ENCODE measurements around the gene MDN1.
A peak's percentile ranks its signal among the peaks of the same experiment; 100 is the strongest.
"Not testable (repeated sequence)": the region's sequence is repeated elsewhere in the genome, so short reads cannot be mapped to it uniquely, and the experiment has no call there.

Gene MDN1, protein sequence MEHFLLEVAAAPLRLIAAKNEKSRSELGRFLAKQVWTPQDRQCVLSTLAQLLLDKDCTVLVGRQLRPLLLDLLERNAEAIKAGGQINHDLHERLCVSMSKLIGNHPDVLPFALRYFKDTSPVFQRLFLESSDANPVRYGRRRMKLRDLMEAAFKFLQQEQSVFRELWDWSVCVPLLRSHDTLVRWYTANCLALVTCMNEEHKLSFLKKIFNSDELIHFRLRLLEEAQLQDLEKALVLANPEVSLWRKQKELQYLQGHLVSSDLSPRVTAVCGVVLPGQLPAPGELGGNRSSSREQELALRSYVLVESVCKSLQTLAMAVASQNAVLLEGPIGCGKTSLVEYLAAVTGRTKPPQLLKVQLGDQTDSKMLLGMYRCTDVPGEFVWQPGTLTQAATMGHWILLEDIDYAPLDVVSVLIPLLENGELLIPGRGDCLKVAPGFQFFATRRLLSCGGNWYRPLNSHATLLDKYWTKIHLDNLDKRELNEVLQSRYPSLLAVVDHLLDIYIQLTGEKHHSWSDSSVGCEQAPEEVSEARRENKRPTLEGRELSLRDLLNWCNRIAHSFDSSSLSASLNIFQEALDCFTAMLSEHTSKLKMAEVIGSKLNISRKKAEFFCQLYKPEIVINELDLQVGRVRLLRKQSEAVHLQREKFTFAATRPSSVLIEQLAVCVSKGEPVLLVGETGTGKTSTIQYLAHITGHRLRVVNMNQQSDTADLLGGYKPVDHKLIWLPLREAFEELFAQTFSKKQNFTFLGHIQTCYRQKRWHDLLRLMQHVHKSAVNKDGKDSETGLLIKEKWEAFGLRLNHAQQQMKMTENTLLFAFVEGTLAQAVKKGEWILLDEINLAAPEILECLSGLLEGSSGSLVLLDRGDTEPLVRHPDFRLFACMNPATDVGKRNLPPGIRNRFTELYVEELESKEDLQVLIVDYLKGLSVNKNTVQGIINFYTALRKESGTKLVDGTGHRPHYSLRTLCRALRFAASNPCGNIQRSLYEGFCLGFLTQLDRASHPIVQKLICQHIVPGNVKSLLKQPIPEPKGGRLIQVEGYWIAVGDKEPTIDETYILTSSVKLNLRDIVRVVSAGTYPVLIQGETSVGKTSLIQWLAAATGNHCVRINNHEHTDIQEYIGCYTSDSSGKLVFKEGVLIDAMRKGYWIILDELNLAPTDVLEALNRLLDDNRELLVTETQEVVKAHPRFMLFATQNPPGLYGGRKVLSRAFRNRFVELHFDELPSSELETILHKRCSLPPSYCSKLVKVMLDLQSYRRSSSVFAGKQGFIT (N-terminal part only)

DNA sequence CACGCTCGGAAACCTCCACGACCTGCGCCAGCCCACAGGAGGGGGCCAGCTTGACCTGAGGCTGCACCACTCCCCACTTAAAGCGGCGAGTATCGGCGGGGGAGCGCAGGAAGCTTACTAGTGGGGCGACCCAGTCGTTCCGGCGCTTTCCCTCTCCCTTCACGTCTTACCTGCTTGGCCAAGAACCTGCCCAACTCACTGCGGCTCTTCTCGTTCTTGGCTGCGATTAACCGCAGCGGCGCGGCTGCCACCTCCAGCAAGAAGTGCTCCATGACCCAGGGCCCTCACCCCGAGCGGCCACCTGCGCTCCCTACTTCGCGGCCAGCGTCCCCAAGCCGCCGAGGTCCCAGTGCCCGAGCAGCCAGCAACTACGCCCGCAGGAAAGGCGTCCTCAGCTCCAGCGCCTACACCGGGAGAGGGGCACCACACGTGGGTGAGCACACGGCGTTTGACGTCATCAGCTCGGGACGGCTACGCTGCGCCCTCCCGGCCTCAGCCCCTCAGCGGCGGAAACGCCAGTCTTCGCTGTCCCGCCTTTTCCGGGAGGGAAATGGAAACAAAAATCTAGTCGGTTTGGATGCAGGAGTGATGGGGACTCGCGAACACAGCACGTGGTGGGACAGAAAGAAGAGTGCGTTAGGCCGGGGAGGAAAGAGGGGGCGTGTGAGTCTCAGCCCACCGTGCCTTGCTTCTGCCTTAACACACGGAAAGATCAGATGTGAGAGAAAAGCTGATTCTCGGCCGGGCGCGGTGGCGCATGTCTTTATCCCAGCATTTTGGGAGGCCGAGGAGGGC, at the start of gene MDN1:
TSS of gene MDN1 (minus strand) at position 459 of the 795 bp plus-strand sequence. CDS start at position 272, 187 bp downstream.
- peak; percentile 70 to 74 for DNase-seq (ENCODE audit: low read depth in 2 of 2)

DNA sequence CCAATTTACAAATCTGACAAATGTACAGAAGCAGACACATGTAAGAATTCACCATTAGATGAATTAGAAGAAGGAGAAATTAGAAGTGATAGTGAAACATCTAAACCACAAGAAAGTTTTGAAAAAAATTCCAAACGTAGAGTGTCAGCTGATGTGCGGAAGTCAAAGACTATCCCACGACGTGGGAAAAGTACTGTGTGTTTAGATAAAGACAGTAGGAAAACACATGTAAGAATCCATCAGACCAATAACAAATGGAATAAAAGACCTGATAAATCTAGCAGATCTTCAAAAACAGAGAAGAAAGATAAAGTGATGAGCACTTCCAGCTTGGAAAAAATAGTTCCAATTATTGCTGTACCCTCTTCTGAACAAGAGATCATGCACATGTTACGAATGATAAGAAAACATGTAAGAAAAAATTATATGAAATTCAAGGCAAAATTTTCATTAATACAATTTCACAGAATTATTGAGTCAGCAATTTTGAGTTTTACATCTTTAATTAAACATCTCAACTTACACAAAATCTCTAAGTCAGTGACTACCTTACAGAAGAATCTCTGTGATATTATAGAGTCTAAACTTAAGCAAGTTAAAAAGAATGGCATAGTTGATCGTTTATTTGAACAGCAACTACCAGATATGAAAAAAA, 46.6 kb upstream of the MDN1 start:
- DNase-seq (ENCODE audit: low read depth in 2 of 2), result no peak

DNA sequence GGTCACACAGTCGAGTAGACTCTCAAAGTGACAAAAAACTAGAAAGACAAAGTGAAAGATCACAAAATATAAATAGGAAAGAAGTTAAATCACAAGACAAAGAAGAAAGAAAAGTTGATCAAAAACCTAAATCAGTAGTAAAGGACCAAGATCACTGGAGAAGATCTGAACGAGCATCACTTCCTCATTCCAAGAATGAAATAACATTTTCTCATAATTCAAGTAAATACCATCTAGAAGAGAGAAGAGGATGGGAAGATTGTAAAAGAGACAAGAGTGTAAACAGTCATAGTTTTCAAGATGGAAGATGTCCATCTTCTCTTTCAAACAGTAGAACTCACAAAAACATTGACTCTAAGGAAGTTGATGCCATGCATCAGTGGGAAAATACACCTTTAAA, 43.1 kb upstream of the MDN1 start:
- no peak for DNase-seq (ENCODE audit: low read depth in 2 of 2)

DNA sequence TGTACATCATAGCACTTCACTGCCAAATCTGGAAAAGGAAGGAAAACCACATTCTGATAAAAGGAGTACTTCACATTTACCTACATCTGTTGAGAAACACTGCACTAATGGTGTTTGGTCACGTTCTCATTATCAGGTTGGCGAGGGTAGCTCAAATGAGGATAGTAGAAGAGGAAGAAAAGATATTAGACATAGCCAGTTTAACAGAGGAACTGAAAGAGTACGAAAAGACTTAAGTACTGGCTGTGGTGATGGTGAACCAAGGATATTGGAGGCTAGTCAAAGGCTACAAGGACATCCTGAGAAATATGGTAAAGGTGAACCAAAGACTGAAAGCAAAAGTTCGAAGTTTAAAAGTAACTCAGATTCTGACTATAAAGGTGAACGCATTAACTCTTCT, 42.7 kb upstream of the MDN1 start:
- DNase-seq (ENCODE audit: low read depth in 2 of 2), result no peak

DNA sequence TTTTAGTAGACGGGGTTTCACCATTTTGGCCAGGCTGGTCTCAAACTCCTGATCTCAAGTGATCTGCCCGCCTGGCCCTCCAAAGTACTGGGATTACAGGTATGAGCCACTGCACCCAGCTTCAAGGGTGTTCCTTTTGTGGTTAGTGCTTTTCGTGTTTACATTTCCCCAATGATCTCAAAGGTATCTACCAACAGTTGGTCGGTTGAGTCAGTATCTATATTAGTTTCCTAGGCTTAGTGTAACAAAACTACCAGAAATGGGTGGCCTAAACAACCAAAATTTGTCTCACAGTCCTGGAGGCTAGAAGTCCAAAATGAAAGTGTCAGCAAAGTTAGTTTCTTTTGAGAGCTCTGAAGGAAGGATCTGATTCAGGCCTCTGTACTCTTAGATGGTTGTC, 40.1 kb upstream of the MDN1 start:
- no peak for DNase-seq (ENCODE audit: low read depth in 2 of 2)

DNA sequence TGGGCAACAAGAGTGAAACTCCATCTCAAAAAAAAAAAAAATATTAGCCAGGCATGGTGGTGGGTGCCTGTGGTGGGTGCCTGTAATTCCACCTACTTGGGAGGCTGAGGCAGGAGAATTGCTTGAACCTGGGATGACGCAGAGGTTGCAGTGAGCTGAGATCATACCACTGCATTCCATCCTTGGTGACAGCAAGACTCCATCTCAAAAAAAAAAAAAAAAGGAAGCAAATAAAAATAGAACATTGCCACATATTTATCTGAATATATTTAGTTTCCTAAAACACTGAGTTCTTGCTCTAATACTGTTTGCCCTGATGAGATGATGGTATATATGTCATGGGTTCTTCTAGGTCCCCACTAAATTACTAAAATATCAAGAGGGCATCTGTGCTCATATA, 38.4 kb upstream of the MDN1 start:
- no peak for DNase-seq (ENCODE audit: low read depth in 2 of 2)

DNA sequence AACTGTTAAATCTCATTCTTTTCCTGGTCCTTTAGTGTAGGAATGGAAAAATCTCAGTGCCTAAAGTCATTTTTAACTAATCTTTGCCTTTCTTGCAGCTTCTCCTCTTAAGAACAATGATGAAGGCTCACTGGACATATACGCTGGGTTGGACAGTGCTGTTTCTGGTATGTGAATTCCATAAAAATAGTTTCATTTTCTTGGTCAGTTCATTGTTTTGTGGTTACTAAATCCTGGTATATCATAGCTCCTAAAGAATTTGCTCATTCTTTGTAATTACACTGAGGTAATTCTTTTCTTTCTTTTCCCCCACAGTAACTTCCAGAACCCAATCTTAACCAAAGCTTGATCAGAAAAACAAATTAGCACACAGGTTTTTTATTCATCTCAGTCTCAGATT, 33.5 kb upstream of the MDN1 start:
- DNase-seq (ENCODE audit: low read depth in 2 of 2), result no peak

DNA sequence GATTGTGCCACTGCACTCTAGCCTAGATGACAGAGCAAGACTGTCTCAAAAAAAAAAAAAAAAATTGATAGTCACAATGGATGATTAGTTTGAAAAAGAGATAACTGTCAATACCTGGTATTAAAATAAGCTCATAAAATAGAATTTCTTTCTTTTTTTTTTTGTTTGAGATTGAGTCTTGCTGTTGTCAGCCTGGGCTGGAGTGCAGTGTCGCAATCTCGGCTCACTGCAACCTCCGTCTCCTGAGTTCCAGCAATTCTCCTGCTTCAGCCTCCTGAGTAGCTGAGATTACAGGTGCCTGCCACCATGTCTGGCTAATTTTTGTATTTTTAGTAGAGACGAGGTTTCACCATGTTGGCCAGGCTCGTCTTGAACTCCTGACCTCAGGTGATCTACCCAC, 27.9 kb upstream of the MDN1 start:
- not testable (repeated sequence) for DNase-seq (ENCODE audit: low read depth in 2 of 2)

DNA sequence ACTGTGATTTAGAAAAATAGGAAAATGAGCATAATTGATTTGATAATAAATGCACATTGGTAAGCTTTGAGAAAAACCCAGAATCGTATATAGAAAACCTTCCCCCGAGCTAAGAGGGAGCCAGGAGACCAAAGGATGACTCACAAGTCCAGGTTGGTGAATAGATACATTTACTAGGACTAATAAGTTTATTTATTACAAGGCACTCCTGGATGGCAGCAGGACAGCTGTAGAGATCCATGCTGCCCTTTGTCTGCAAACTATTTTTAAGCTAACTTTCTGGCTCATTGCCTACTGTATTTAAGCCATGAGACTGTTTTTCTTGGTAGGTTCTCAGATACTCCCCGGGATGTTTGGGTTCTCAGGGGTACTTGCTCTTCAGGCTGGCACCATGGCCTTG, 23.5 kb upstream of the MDN1 start:
- no peak for DNase-seq (ENCODE audit: low read depth in 2 of 2)

DNA sequence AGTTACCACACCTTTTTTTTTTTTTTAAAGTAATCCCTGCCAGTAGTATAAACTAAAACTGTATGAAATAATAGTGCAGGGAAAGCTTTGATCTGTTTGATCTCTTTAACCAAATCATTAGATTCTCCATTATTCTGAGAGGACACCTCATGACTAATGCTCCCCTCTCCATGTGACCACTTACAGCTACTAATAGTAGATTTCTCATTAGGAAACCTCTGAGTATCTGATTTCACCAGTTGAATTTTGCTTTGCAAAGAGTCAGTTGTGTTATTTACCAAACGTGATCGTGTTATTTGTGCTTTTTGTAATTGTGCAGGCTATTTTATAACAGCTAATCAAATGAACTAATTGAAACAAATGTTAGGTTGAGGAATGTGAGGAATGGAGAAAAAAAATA, 22.6 kb upstream of the MDN1 start:
- DNase-seq (ENCODE audit: low read depth in 2 of 2), result no peak

DNA sequence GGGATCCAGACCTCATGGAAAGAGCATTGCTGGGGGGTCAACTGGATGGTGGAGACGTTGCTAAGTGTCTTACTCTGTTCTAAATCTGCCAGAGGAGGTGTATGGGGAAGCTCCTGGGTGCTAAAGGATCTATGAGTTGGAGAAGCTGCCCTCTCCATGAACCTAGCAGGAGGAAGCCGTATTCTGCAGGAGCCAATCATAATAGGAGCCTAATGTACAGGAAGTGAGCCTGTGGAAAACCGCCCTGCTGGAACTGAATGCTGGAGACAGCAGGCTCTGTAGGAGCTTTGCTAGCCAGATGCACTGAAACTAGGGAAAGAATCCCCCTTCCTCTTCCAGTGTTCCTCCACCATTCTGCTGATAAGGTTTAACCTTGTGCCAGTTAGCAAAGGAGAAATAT, 20.9 kb upstream of the MDN1 start:
- no peak for DNase-seq (ENCODE audit: low read depth in 2 of 2)

DNA sequence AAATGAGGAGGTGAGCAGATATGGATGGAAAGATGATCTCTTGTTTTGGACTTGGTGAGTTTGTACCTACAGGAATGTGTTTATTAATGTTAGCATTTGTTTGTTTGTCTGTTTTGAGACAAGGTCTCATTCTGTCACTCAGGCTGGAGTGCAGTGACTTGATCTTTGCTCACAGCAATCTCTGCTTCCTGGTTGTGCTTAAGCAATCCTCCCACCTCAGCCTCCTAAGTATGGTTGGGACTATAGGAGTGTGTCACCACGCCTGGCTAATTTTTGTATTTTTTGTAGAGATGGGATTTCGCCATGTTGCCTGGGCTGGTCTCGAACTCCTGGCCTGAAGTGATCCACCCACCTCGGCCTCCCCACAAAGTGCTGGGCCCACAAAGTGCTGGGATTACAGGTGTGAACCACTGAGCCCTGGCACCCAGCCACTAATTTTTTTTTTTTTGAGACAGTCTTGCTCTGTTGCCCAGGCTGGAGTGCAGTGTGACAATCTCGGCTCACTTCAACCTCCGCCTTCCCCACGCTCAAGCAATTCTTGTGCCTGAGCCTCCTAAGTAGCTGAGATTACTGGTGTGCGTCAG, 17.1 kb upstream of the MDN1 start:
- DNase-seq (ENCODE audit: low read depth in 2 of 2), result no peak

DNA sequence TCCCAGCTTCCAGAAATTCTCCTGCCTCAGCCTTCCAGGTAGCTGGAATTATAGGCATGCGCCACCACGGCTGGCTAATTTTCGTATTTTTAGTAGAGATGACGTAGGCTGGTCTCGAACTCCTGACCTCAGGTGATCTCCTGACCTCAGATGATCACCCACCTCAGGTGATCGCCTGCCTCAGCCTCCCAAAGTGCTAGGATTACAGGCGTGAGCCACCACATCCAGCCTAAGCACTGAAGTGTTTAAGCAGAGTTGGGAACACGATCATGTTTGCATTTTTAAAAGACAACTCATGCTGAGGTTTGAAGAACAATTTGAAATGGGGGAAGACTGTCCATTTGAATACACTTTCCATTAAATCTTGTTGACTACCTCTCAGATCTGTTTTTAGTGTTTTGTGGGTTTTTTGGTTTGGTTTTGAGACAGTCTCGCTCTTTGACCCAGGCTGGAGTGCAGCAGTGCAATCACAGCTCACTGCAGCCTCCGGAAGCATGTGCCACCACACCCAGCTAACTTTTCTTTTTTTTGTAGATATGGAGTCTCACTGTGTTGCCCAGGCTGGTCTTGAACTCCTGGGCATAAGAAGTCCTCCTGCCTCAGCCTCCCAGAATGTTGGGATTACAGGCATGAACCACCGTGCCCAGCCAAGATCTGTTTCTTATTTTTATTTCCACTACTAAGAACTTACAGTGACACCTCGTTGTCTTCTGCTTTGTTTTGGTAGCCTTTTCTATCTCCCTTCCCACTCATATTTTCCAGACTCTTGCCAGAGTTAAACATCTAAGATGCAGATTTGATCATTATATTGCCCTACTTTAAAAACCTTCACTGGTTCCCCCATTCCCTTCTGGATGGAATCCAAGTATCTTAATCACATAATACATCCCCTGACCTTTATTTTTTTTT, 15.5 kb upstream of the MDN1 start:
- no peak for DNase-seq (ENCODE audit: low read depth in 2 of 2)

DNA sequence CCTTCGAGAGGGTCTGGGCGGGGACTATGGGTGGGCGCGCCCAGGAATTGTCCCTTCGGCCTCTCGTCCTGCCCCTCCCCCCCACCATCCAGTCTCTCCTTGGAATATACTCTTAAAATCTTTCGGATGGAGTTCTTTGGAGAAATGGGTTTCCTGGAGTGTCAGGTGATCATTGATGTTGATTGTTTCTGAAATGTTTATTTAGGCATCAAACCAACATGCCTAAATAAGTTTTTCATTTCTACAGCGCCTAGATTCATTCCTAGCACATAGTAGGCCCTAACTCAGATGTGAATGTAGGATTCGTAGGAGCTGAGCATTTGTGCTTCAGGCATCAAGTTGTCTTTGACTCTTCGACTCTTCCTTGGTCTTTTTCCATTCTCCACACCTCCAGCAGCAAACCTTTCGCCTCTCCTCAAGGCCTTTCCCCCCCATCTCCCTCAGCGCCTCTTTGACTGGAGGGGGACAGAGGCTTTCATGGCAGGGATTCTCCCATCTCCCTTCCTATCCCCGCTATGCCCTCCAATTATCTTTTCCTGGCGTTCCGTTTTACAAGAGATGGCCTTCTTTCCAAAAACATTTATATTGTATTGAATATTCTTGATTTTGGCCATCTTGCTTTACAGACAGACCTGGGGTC, 10.7 kb upstream of the MDN1 start:
- DNase-seq (ENCODE audit: low read depth in 2 of 2), result no peak

DNA sequence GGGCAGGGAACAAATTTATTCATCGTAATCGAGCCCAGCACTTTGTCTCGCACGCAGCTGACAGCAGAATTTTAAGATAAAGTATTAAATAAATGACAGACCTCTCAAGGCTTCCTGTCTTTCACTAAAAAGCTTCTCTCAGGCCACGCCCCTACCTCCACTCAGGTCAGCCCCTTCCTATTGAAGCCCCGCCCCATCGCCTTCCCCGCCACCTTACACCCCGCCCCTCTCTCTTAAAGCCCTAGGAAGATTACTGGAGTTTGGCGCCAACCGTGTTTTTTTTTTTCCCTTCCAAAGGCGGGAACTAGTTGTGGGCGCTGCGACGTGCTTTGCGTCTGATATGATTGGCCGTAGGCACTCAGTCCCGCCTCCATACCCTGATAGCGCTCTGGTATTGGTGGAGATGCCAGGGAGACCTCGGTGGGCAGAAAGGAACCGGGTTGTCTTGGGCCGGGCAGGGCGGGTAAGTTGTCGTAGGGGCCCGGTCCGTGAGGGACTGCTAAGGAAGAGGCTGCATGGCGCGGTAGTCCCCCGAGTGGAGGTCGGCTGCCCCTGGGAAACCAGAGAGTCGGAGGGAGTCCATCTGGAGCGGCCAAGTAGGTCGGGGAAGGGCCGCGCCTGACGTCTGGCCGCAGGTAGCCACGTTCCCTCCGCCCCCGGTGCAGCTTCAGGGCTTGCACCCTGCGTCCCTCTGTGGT, 10.0 kb upstream of the MDN1 start, which contains the start of gene CASP8AP2:
TSS of gene CASP8AP2 (plus strand) at position 409 of the 698 bp plus-strand sequence.
- peak; percentile 82 to 92 for DNase-seq (ENCODE audit: low read depth in 2 of 2)

DNA sequence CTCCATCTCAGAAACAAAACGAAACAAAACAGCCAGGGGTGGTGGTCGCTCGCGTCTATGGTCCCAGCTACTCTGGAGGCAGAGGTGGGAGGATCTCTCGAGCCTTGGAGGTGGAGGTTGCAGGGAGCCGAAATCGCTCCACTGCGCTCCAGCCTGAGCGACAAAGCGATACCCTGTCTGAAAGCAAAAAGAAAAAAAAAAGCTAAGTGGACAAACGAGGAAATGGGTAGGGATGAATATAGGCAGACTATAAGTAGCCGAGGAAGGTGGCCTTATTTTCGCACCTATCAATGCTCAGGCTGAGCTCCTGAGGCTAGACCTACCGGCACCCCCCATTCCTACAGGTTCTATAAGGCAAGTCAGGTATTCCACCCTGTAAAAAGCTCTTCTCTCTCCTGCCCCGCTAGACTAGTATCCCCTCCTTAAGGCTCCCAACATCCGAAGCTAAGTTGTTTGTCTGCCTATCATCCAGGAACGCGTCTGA, 9.4 kb upstream of the MDN1 start:
- DNase-seq (ENCODE audit: low read depth in 2 of 2), result no peak

DNA sequence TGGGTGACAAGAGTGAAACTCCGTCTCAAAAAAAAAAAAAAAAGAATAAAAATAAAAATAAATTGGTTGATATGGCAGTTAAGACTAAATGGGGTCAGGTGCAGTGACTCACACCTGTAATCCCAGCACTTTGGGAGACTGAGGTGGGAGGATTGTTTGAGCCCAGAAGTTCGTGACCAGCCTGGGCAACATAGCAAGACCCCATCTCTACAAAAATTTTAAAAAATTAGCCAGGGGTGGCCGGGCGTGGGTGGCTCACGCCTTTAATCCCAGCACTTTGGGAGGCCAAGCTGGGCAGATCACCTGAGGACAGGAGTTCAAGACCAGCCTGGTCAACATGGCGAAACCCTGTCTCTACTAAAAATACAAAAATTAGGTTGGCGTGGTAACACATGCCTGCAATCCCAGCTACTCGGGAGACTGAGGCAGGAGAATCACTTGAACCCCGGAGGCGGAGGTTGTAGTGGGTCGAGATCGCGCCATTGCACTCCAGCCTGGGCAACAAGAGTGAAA, 8.9 kb upstream of the MDN1 start:
- DNase-seq (ENCODE audit: low read depth in 2 of 2), result not testable (repeated sequence)

Data from stimulated activated CD8-positive, alpha-beta memory T cell treated with anti-CD3 and anti-CD28 coated beads, Interleukin-2, amount 100 ng/mL, for 1 hour (primary cell).